ENCODE results near the gene FAM90A1.
"Not testable (repeated sequence)": the region's sequence is repeated elsewhere in the genome, so short reads cannot be mapped to it uniquely, and the experiment has no call there.

DNA sequence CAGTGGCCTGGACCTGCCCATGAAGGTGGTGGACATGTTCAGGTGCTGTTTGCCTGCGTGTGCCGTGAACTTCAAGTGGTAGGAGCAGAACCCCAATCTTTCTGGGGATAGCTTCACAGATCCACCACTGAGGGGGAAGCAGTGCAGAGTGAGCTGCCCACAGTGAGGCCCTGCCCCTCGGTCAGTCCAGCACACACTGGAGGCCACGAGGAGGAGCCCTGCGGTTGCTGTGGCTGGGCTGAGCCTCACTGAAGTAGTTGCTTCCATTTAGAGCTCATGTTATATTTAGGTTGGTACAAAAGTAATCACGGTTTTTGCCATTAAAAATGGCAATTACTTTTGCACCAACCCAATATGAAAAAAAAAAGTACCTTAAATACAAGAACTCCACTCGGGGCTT, 2.1 kb upstream of the FAM90A1 start:
- TF ChIP-seq POLR2AphosphoS5 (IDR thresholded peaks at IDR 0.05; ENCODE audit: insufficient read depth in 1 of 2, low read depth in 1 of 2); CTCF (IDR thresholded peaks at IDR 0.05); POLR2A (IDR thresholded peaks at IDR 0.05): not testable (repeated sequence)

All from vagina (tissue), 2 donors.